Measurements from ENCODE around the gene FAM76B. TPM values are rescaled to one million over a fixed set of nuclear protein-coding genes. Genes with fewer than 3 reads are reported as not detected.

The FAM76B gene
- polyA plus RNA-seq (2011; rRNA removed) (21.4 and 33.3 TPM in 2 replicates), polyA plus RNA-seq (2017; fragmentation: RNase III; extraction: RNeasy Plus Mini Kit Qiagen cat#74134 plus additional on column Dnase treatment) (11.4 to 14.3 TPM (median 11.8 TPM) in 3 replicates), polyA minus RNA-seq (2011; rRNA and poly(A)+ RNA removed) (5.8 and 8.8 TPM in 2 replicates)
- 4.5 and 5.4 TPM in 2 replicates for polyA plus RNA-seq (2012; cell fraction: cytosol; rRNA removed)
- 6.6 and 8.1 TPM in 2 replicates for polyA plus RNA-seq (2012; cell fraction: nucleus; rRNA removed)

GRCh38 chr11:95789506-95790122 is at the start of gene FAM76B:
FAM76B (minus strand) TSS chr11:95789782; CDS start chr11:95789478, 304 bp downstream.
- H3K27ac ChIP-seq: peak within 1 kb of the TSS; percentile 93 to 98
- peak; percentile 86 to 89 for ATAC-seq
- TF ChIP-seq HOXB5 (CRISPR knock-in tag; IDR thresholded peaks at IDR 0.05) (no peak), RFX5 (IDR thresholded peaks at IDR 0.05) (0 out of 2 replicates have a peak, but pooled peaks have one; percentile 43), HEYL (CRISPR knock-in tag; IDR thresholded peaks at IDR 0.05) (no peak), PHF8 (IDR thresholded peaks at IDR 0.05; ENCODE audit: borderline replicate concordance, low read depth) (peak; percentile 8), CHD2 (IDR thresholded peaks at IDR 0.05; ENCODE audit: low read length, partially characterized antibody) (peak; percentile 28), POLR2A (IDR thresholded peaks at IDR 0.05; ENCODE audit: low read length) (peak; percentile 66), MAX (IDR thresholded peaks at IDR 0.05) (peak; percentile 48; the same call in 1 of the 2 replicates), GATA3 (IDR thresholded peaks at IDR 0.05; ENCODE audit: borderline replicate concordance) (peak; percentile 39), KDM1A (IDR thresholded peaks at IDR 0.05; ENCODE audit: low read depth) (no peak), REST (IDR thresholded peaks at IDR 0.05) (peak; percentile 21; the same call in 1 of the 2 replicates)
- no peak for FAIRE-seq
- peaks cover 15% of the 10 kb centered on the region; the same call in 2 of the 3 replicates for H3K4me1 ChIP-seq
- POLR2A ChIA-PET: interaction anchor here (0.7 to 2.1 kb wide), 11 partner anchors 9 to 816 kb away, joined by 3 to 9 read pairs (median 5); partner anchors contain the start of genes CCDC82, CWC15, JRKL and KDM4D
- peak within 1 kb of the TSS; percentile 88 for H3K4me3 ChIP-seq
- no peaks in the 10 kb centered on the region for H3K9me3 ChIP-seq
- WGBS (ENCODE audit: missing lambda C conversion rate): under 1% methylated on average over 20 of the region's 62 CpGs
- CTCF ChIA-PET: interaction anchor here (0.6 to 1.6 kb wide), 4 partner anchors 18 to 636 kb away, joined by 3 to 6 read pairs (median 4); no protein-coding TSS in a partner anchor
- DNase-seq (ENCODE audit: low read depth in 1 of 2, low spot score in 1 of 2): peak; percentile 71 to 98
- peak within 1 kb of the TSS; percentile 93 for H3K4me2 ChIP-seq

GRCh38 chr11:95835768-95836488 is 46.3 kb upstream of the FAM76B start:
- DNase-seq (ENCODE audit: low read depth in 1 of 2, low spot score in 1 of 2): peak; percentile 48 to 66
- ChIA-PET CTCF (interaction anchor here (0.6 to 6.1 kb wide), 27 partner anchors 9 to 687 kb away, joined by 3 to 38 read pairs (median 4); partner anchors contain the start of genes CCDC82, JRKL and MAML2), POLR2A (interaction anchor here (1.0 kb wide), 1 partner anchor 507 kb away, joined by 3 read pairs; the partner anchor contains the start of gene MAML2)
- WGBS (ENCODE audit: missing lambda C conversion rate): 4% methylated on average over 3 of the region's 3 CpGs
- H3K4me1 ChIP-seq: peaks cover 6% of the 10 kb centered on the region; the same call in 2 of the 3 replicates
- no peak overlapping the region for H3K4me3 ChIP-seq
- no peak overlapping the region for H3K27ac ChIP-seq
- TF ChIP-seq RAD21 (conservative IDR thresholded peaks at IDR 0.05 in 1 of 2, IDR thresholded peaks at IDR 0.05 in 1 of 2) (peak; percentile 79 to 85), SMC3 (IDR thresholded peaks at IDR 0.05) (peak; percentile 66), FOSL2 (IDR thresholded peaks at IDR 0.05) (no peak), FOSL2 (CRISPR knock-in tag; IDR thresholded peaks at IDR 0.05) (no peak), CBX8 (IDR thresholded peaks at IDR 0.05) (no peak)
- TF ChIP-seq, protein P1, sequence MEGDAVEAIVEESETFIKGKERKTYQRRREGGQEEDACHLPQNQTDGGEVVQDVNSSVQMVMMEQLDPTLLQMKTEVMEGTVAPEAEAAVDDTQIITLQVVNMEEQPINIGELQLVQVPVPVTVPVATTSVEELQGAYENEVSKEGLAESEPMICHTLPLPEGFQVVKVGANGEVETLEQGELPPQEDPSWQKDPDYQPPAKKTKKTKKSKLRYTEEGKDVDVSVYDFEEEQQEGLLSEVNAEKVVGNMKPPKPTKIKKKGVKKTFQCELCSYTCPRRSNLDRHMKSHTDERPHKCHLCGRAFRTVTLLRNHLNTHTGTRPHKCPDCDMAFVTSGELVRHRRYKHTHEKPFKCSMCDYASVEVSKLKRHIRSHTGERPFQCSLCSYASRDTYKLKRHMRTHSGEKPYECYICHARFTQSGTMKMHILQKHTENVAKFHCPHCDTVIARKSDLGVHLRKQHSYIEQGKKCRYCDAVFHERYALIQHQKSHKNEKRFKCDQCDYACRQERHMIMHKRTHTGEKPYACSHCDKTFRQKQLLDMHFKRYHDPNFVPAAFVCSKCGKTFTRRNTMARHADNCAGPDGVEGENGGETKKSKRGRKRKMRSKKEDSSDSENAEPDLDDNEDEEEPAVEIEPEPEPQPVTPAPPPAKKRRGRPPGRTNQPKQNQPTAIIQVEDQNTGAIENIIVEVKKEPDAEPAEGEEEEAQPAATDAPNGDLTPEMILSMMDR (IDR thresholded peaks at IDR 0.05): peak; percentile 76
- ATAC-seq: peak; percentile 95 to 97
- FAIRE-seq: no peak
- H3K9me3 ChIP-seq: no peaks in the 10 kb centered on the region
- no peak overlapping the region for H3K4me2 ChIP-seq
